Measurements from ENCODE around the gene GRM4.
"Not testable (repeated sequence)": the region's sequence is repeated elsewhere in the genome, so short reads cannot be mapped to it uniquely, and the experiment has no call there.

The GRM4 gene

GRCh38 chr6:34020807-34021553, 124.9 kb downstream of the GRM4 start:
- no peak for DNase-seq (ENCODE audit: low spot score)

GRCh38 chr6:34020278-34020677, 125.6 kb downstream of the GRM4 start:
- no peak for DNase-seq (ENCODE audit: low spot score)

GRCh38 chr6:34018961-34019606, 126.8 kb downstream of the GRM4 start:
- DNase-seq (ENCODE audit: low spot score), result no peak

GRCh38 chr6:34018026-34018425, 127.9 kb downstream of the GRM4 start:
- no peak for DNase-seq (ENCODE audit: low spot score)

DNA sequence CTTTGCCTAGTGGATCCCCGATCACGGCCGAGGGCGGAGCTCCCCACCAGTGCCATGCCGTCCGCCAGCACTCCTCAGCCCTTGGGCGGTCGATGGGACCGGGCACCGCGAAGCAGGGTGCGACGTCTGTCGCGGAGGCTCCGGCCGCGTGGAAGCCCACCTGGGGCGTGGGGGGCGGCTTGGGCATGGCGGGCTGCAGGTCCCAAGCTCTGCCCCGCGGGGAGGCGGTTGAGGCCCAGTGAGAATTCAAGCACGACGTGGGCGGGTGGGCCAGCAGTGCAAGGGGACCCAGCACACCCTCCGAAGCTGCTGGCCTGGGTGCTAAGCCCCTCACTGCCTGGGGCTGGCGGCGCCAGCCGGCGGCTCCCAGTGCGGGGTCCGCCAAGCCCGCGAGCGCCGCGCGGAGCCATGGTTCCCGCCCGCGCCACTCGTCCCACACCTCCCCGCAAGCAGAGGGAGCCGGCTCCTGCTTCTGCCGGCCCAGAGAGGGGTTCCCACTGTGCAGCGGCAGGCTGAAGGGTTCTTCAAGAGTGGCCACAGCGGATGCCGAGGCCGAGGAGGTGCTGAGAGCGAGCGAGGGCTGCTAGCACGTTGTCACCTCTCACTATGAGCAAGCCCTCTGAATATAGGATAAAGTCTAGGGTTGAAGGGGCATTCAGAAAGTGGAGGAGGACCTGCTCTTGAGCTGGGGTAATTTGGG, 128.6 kb downstream of the GRM4 start:
- no peak for DNase-seq (ENCODE audit: low spot score)

DNA sequence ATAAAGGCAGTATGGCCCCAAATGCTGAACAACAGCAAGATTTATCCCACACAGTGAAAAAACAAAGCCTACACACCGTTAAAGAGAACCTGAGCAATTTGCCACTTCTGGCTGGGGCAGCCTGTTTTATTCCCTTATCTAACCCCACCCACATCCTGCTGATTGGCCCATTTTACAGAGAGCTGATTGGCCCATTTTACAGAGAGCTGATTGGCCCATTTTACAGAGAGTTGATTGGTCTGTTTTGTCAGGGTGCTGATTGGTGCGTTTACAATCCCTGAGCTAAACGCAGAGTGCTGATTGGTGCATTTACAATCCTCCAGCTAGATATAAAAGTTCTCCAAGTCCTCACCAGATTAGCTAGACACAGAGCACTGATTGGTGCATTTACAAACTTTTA, 129.3 kb downstream of the GRM4 start:
- DNase-seq (ENCODE audit: low spot score), result not testable (repeated sequence)

DNA sequence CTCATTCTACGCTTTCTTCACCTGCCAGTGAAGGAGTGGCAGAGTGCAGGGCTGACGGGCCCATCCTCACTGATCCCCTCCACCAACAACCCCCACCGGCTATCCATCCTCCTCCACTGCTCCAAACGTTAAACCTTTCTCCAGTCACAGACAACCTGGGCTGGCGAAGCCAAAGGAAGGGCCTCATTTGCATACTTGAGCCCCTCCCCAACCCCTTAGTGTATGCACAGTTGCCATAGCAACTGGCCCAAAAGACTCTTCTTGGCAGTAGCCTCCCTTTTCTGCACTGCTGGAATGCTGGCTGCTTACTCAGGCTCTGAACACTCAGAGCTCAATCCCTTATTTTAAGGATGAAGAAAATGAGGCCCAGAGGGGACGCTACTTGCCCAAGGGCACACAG, 130.3 kb downstream of the GRM4 start:
- DNase-seq (ENCODE audit: low spot score), result no peak

- DNase-seq (ENCODE audit: low spot score), result no peak
Measured at GRCh38 chr6:34011264-34011663, 134.6 kb downstream of the GRM4 start.

- no peak for DNase-seq (ENCODE audit: low spot score)
Measured at GRCh38 chr6:34005901-34006531, 139.9 kb downstream of the GRM4 start.

DNA sequence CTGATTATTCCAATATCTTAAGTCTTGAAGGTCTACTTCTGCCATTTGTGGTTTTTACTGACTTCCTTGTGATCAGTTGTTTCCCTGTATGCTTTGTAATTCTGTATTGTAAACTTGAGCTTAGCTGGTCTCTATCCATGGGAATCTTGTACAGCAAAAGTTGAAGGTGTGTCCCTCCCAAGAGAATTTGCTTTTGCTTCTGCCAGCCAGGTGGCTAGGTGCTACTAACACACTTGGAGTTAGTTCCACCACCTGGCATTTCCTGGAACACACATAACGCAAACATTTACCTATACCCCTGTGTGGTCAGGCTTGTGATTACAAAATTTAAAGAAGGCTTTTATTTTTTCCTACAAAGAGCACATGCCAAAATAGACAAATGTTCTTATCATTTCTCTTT, 141.2 kb downstream of the GRM4 start:
- no peak for DNase-seq (ENCODE audit: low spot score)

DNA sequence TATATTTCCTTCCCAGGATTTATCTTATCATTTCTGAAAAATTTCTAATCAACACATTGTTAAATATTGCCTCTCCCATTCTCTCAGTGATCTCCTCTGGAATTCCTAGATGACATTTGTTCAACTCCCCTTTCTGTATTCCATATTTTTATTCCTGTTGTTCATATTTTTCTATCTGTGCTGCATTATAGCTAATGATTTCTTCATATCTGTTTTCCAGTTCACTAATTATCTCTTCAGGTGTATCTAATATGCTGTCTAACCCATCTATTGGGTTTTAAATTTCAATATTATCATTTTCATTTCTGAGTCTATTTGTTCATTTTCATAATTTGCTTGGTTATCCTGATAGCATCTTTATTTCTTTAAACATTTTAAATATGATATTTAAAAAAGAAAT, 141.9 kb downstream of the GRM4 start:
- DNase-seq (ENCODE audit: low spot score), result no peak

DNA sequence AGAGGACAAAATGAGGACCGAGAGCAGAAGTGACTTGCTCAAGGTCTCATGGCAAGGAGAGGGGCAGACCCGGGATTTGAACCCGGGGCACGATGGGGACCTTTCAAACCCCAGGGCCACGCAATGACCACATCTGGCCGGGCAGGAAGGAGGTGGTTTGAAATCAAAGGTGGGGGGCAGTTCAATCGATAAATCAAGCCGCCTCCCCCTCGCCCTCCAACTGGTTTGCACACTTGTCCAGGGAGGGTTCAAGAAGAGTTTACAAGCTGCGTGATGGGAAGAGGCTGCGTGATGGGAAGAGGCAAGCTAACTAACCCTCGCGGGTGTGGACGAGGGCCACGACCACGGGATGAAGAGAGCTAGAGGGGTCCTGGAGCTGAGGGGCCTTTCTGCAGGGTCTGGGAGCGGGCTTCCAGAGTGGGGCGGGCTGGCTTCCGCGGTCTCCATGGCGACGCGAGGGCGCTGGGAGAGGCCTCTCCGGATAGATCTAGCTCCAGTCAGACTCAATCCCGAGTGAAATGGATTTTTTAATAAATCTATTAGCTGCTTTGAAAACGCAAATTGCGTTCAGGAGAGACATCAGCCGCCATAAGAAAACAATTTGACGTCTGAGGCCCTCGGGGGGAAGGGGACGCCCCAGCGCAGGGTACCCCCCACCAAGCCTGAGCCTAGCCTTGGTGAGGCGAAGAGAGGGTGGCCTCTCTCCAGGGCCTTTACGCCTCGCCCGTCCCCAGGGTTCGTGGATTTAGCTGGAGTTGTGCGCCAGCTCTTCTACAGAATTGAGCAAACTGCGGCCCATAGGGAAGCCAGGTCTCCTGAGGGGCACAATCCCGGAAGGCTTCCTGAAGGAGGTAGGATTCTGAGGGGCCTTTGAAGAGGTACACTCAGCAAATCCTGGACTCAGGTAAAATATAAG, 143.9 kb downstream of the GRM4 start:
- no peak for DNase-seq (ENCODE audit: low spot score)

DNA sequence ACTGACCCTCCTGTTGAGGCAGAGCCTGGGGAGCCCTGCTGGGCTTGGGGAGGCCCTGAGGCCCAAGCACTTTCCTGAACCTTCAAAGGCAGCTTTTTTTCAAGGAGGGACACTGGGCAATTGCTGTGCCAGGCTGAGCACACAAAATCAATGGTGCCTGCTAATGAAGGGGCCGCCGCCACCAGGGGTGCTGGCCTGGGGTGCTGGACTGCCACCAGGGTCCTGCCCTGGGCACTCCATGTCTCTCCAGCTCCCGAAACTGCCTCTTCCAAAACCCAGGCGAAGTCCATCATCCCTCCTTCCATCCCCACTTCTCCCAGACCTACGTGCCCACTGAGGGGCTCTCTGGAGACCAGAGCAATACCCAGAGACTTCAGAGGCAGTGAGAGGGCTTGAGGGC, 145.6 kb downstream of the GRM4 start:
- no peak for DNase-seq (ENCODE audit: low spot score)

DNA sequence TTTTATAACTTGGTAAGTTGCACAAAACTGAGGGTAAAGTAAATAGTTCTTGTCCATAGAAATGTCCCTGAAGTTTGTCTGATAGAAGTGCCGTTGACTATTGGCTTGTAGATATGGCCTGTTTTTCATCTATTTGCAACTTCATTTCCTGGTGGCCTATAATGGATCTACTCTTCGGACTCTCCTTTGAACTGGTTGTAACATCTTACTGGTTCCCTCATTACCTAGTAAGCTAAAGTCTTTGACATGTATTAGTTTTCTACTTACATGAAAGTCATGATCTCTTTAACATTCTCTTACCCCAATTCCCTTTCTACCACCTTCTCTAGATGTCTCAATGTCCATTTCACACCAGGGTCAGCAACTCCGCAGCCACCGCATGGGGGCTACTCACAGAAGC, 146.3 kb downstream of the GRM4 start:
- no peak for DNase-seq (ENCODE audit: low spot score)

GRCh38 chr6:33998660-33999059, 147.2 kb downstream of the GRM4 start:
- DNase-seq (ENCODE audit: low spot score), result no peak

DNA sequence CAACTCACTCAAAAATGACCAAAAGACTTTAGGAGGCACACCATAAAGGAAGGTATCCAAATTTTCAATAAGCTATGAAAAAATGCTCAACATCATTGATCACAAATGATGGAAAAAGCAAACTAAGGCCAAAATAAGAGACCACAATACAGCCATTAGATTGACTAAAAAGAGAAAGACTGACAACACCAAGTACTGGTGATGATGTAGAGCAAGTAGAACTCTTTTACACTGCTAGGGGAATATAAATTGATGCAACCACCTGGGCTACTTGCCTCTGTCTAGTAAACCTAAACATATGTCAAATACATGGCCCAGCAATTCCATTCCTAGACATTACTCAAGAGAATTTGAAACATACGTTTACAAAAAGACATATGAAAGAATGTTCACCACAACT, 148.6 kb downstream of the GRM4 start:
- no peak for DNase-seq (ENCODE audit: low spot score)

DNA sequence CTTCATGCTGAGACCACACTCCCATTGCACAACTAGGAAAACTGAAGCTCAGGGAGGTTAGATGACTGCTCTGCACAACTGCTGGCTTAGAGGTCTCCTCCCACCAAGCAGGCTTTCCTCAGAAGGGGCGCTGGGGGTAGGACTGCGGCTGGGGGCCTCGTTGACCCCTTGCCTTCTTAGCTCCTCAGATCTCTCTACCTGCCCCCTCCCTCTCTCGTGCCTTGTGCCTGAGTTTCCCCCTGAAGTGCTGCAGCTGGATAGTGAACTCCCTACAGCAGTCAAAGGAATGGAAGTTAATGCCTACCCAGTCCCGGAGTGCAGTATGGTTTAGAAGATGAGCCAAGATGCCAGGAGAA, 149.8 kb downstream of the GRM4 start:
- no peak for DNase-seq (ENCODE audit: low spot score)

DNA sequence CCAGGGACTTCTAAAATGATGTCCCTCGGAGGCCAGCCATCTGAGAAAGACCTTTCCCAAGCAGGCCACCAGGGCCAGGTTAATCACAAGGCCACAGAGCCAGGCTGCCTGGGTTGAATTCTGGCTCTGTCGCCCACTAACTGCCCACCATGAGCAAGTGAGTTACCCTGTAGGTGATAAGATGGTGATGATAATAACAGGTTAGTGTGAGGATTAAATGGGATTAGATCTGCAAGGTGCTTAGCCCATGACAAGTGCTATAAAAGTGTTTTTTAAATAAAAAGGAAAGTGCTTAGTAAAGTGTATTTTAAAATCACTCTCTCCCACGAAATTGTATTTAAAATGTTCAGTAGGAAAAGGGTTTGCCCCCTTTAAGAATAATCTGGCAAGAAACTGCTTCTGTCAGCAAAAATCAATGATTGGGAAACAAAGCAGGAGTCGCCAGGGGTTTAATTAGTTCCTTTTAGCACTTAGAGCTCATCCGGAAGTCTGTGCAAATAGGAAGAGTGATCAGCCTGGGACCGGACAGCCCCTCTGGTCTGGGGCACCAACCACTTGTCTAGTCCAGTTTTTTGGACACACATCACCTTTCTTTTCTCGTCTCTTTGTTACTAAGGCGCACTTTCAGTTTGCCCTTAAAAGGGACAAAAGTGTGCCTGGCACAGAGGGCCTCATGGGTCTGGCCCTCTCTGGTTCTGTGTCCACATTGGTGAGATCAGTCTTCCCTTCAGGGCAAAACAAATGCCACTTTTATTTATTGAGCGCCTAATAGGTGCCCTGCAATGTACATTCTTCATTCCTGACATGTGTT, 150.4 kb downstream of the GRM4 start:
- peak; percentile 20 for DNase-seq (ENCODE audit: low spot score)

DNA sequence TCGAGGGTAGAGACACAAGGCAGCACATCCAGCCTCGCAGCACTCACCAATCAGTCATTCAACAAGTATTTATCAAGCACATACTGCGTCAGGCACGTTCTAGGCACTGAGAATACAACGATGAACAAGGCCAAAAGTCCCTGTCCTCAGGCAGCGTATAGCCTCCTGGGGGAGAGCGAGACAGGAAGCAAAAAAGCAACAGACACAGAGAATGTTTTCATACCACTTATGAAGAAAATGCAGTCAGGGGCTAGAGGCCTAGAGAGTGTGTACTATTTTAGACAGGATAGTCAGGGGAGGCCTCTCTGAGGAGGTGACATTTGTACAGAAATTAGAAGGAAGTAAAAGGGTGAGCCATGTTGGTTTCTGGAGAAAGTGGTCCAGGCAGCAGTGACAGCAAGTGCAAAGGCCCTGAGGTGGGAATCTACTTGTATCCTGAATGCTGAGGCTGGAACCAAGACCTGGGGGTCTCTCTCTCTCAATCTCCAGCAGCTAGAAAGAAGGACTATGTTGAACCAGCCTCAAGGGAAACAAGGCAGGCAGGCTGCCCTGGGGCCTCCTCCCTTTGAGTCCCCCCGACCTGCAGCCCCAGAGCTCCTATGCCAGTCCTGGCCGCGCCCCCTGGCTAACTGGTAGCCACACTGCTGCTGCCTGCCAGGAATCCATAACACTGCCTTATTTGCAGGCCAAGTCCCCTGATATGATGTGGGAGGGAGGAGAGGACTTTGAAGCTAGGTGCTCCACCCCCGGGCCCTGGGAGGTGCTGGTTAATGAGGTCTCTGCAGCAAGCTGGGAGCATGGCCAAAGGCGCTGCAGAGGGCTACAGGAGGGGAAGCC, 151.2 kb downstream of the GRM4 start:
- DNase-seq (ENCODE audit: low spot score), result no peak

Data from pons (tissue), 1 donor.